NOMO-1 treated with DMSO at 0.1 percent for 48 hours (cell line): Measurements from ENCODE around the gene PEPD.
"Not testable (repeated sequence)": the region's sequence is repeated elsewhere in the genome, so short reads cannot be mapped to it uniquely, and the experiment has no call there.

ENCODE experiments used
- DNase-seq: peaks from one replicate; lab custom pipeline; 2025; ENCODE audit not compliant: unreplicated experiment; lab: John Stamatoyannopoulos, UW

Gene PEPD

GRCh38 chr19:33521480-33522370 is at the start of gene PEPD:
PEPD (minus strand) TSS chr19:33521791; CDS start chr19:33521760, 31 bp downstream.
- DNase-seq, result peak; percentile 64

GRCh38 chr19:33569821-33570220 is 48.2 kb upstream of the PEPD start:
- DNase-seq, result no peak

- DNase-seq, result no peak
Measured at GRCh38 chr19:33568706-33569105, 47.1 kb upstream of the PEPD start.

GRCh38 chr19:33564836-33565338 is 43.3 kb upstream of the PEPD start:
- DNase-seq, result no peak

- DNase-seq, result no peak
Measured at GRCh38 chr19:33562636-33563035, 41.0 kb upstream of the PEPD start.

- not testable (repeated sequence) for DNase-seq
Measured at GRCh38 chr19:33561666-33562065, 40.1 kb upstream of the PEPD start.

- no peak for DNase-seq
Measured at GRCh38 chr19:33561261-33561660, 39.7 kb upstream of the PEPD start.

GRCh38 chr19:33559996-33560395 is 38.4 kb upstream of the PEPD start:
- DNase-seq, result no peak

GRCh38 chr19:33558856-33559255 is 37.3 kb upstream of the PEPD start:
- no peak for DNase-seq

- no peak for DNase-seq
Measured at GRCh38 chr19:33558151-33558550, 36.6 kb upstream of the PEPD start.

- DNase-seq, result no peak
Measured at GRCh38 chr19:33557720-33558119, 36.1 kb upstream of the PEPD start.

- DNase-seq, result no peak
Measured at GRCh38 chr19:33557196-33557595, 35.6 kb upstream of the PEPD start.

- no peak for DNase-seq
Measured at GRCh38 chr19:33556261-33556660, 34.7 kb upstream of the PEPD start.

GRCh38 chr19:33555726-33556125 is 34.1 kb upstream of the PEPD start:
- not testable (repeated sequence) for DNase-seq

GRCh38 chr19:33554821-33555220 is 33.2 kb upstream of the PEPD start:
- DNase-seq, result no peak

GRCh38 chr19:33554391-33554790 is 32.8 kb upstream of the PEPD start:
- DNase-seq, result no peak

GRCh38 chr19:33553530-33554310 is 32.1 kb upstream of the PEPD start:
- DNase-seq, result no peak

- no peak for DNase-seq
Measured at GRCh38 chr19:33552928-33553279, 31.3 kb upstream of the PEPD start.

- DNase-seq, result no peak
Measured at GRCh38 chr19:33552191-33552927, 30.8 kb upstream of the PEPD start.

- no peak for DNase-seq
Measured at GRCh38 chr19:33551676-33552075, 30.1 kb upstream of the PEPD start.

- DNase-seq, result no peak
Measured at GRCh38 chr19:33550768-33551167, 29.2 kb upstream of the PEPD start.
